ENCODE results near the gene SLC26A6. TPM values are rescaled to one million over a fixed set of nuclear protein-coding genes. Genes with fewer than 3 reads are reported as not detected.

Gene SLC26A6
- total and polyA plus RNA-seq, 2 of the 13 experiments (the other 11 are each of a cell fraction or from before 2014, with no cell fraction given), result 40.7 to 184 TPM

- no peak; the same call in 1 of the 2 replicates for TF ChIP-seq EEA1 (CRISPR knock-in tag; IDR thresholded peaks at IDR 0.05; ENCODE audit: borderline replicate concordance)
- TF ChIP-seq, protein P1, sequence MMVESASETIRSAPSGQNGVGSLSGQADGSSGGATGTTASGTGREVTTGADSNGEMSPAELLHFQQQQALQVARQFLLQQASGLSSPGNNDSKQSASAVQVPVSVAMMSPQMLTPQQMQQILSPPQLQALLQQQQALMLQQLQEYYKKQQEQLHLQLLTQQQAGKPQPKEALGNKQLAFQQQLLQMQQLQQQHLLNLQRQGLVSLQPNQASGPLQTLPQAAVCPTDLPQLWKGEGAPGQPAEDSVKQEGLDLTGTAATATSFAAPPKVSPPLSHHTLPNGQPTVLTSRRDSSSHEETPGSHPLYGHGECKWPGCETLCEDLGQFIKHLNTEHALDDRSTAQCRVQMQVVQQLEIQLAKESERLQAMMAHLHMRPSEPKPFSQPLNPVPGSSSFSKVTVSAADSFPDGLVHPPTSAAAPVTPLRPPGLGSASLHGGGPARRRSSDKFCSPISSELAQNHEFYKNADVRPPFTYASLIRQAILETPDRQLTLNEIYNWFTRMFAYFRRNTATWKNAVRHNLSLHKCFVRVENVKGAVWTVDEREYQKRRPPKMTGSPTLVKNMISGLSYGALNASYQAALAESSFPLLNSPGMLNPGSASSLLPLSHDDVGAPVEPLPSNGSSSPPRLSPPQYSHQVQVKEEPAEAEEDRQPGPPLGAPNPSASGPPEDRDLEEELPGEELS (CRISPR knock-in tag; IDR thresholded peaks at IDR 0.05), result peak; percentile 39
- TF ChIP-seq ZNF44 (CRISPR knock-in tag; IDR thresholded peaks at IDR 0.05), result 0 out of 2 replicates have a peak, but pooled peaks have one; percentile 64
- no peak for TF ChIP-seq ZNF33A (CRISPR knock-in tag; IDR thresholded peaks at IDR 0.05; ENCODE audit: borderline replicate concordance)
- peak; percentile 90 for TF ChIP-seq HIVEP1 (CRISPR knock-in tag; IDR thresholded peaks at IDR 0.05)
- no peak for TF ChIP-seq ZNF850 (CRISPR knock-in tag; conservative IDR thresholded peaks at IDR 0.05)
- peak; percentile 57; the same call in 1 of the 2 replicates for TF ChIP-seq PHF8 (CRISPR knock-in tag; IDR thresholded peaks at IDR 0.05)
- no peak; the same call in 1 of the 2 replicates for TF ChIP-seq KLF12 (CRISPR knock-in tag; IDR thresholded peaks at IDR 0.05; ENCODE audit: borderline replicate concordance)
- TF ChIP-seq, protein P2, sequence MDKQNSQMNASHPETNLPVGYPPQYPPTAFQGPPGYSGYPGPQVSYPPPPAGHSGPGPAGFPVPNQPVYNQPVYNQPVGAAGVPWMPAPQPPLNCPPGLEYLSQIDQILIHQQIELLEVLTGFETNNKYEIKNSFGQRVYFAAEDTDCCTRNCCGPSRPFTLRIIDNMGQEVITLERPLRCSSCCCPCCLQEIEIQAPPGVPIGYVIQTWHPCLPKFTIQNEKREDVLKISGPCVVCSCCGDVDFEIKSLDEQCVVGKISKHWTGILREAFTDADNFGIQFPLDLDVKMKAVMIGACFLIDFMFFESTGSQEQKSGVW (CRISPR knock-in tag; IDR thresholded peaks at IDR 0.05; ENCODE audit: borderline replicate concordance), result no peak
- TF ChIP-seq JDP2 (CRISPR knock-in tag; IDR thresholded peaks at IDR 0.05; ENCODE audit: borderline replicate concordance), result no peak
- peak; percentile 55 for TF ChIP-seq NCOA2 (CRISPR knock-in tag; IDR thresholded peaks at IDR 0.05)
- no peak for TF ChIP-seq SIX4 (CRISPR knock-in tag; IDR thresholded peaks at IDR 0.05)
- TF ChIP-seq KDM3A (CRISPR knock-in tag; IDR thresholded peaks at IDR 0.05; ENCODE audit: low read depth), result no peak
- TF ChIP-seq SNAPC4 (CRISPR knock-in tag; IDR thresholded peaks at IDR 0.05), result peak; percentile 77; the same call in 1 of the 2 replicates
- TF ChIP-seq ZNF20 (CRISPR knock-in tag; IDR thresholded peaks at IDR 0.05), result 0 out of 2 replicates have a peak, but pooled peaks have one; percentile 66
- TF ChIP-seq ZNF672 (CRISPR knock-in tag; IDR thresholded peaks at IDR 0.05), result 0 out of 2 replicates have a peak, but pooled peaks have one; percentile 38
- peak; percentile 68 for TF ChIP-seq RBM39 (IDR thresholded peaks at IDR 0.05; ENCODE audit: low read depth, low read length, poor library complexity, severe bottlenecking)
- TF ChIP-seq, protein P3, sequence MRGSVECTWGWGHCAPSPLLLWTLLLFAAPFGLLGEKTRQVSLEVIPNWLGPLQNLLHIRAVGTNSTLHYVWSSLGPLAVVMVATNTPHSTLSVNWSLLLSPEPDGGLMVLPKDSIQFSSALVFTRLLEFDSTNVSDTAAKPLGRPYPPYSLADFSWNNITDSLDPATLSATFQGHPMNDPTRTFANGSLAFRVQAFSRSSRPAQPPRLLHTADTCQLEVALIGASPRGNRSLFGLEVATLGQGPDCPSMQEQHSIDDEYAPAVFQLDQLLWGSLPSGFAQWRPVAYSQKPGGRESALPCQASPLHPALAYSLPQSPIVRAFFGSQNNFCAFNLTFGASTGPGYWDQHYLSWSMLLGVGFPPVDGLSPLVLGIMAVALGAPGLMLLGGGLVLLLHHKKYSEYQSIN (CRISPR knock-in tag; IDR thresholded peaks at IDR 0.05; ENCODE audit: borderline replicate concordance), result no peak
- TF ChIP-seq FOXK2 (IDR thresholded peaks at IDR 0.05), result no peak
- peak; percentile 19 for TF ChIP-seq KDM4B (CRISPR knock-in tag; IDR thresholded peaks at IDR 0.05)
- no peak for TF ChIP-seq ZSCAN12 (CRISPR knock-in tag; IDR thresholded peaks at IDR 0.05)
Measured at GRCh38 chr3:48663489-48664312, 28.4 kb upstream of the SLC26A6 start (continued).

Measured in HepG2 (cell line).